ENCODE data around the gene IL1RAP.

IL1RAP gene

GRCh38 chr3:190616637-190617036 is 102.8 kb downstream of the IL1RAP start:
- no peak for DNase-seq

- DNase-seq: peak; percentile 33 to 81
Measured at GRCh38 chr3:190617185-190617584, 103.3 kb downstream of the IL1RAP start.

GRCh38 chr3:190618330-190619030 is 104.6 kb downstream of the IL1RAP start:
- peak in 1 of 2 donors; percentile 6 for DNase-seq

GRCh38 chr3:190619353-190619752 is 105.5 kb downstream of the IL1RAP start:
- DNase-seq: no peak

- no peak for DNase-seq
Measured at GRCh38 chr3:190619761-190620160, 105.9 kb downstream of the IL1RAP start.

- no peak for DNase-seq
Measured at GRCh38 chr3:190620886-190621608, 107.2 kb downstream of the IL1RAP start.

- no peak for DNase-seq
Measured at GRCh38 chr3:190621927-190622326, 108.0 kb downstream of the IL1RAP start.

GRCh38 chr3:190624282-190624681 is 110.4 kb downstream of the IL1RAP start:
- DNase-seq: no peak

GRCh38 chr3:190626951-190627620 is 113.2 kb downstream of the IL1RAP start:
- DNase-seq: no peak

- no peak for DNase-seq
Measured at GRCh38 chr3:190629088-190629487, 115.2 kb downstream of the IL1RAP start.

- DNase-seq: no peak
Measured at GRCh38 chr3:190631295-190631694, 117.4 kb downstream of the IL1RAP start.

GRCh38 chr3:190641564-190641963 is 127.7 kb downstream of the IL1RAP start:
- DNase-seq: no peak

GRCh38 chr3:190642016-190642415 is 128.1 kb downstream of the IL1RAP start:
- no peak for DNase-seq

- DNase-seq: no peak
Measured at GRCh38 chr3:190644035-190644434, 130.2 kb downstream of the IL1RAP start.

GRCh38 chr3:190644766-190645165 is 130.9 kb downstream of the IL1RAP start:
- DNase-seq: no peak

- DNase-seq: no peak
Measured at GRCh38 chr3:190645932-190646460, 132.1 kb downstream of the IL1RAP start.

- DNase-seq: no peak
Measured at GRCh38 chr3:190646996-190647395, 133.1 kb downstream of the IL1RAP start.

GRCh38 chr3:190655933-190656332 is 142.0 kb downstream of the IL1RAP start:
- no peak for DNase-seq

GRCh38 chr3:190658106-190658505 is 144.2 kb downstream of the IL1RAP start:
- no peak for DNase-seq

GRCh38 chr3:190666821-190667220 is 152.9 kb downstream of the IL1RAP start:
- DNase-seq: no peak

- DNase-seq: no peak
Measured at GRCh38 chr3:190671658-190672057, 157.8 kb downstream of the IL1RAP start.

- DNase-seq: no peak
Measured at GRCh38 chr3:190673148-190673547, 159.3 kb downstream of the IL1RAP start.

- no peak for DNase-seq
Measured at GRCh38 chr3:190676481-190676880, 162.6 kb downstream of the IL1RAP start.

GRCh38 chr3:190677001-190677400 is 163.1 kb downstream of the IL1RAP start:
- no peak for DNase-seq
